Activated CD8-positive, alpha-beta memory T cell treated with anti-CD3 and anti-CD28 coated beads for 36 hours (primary cell): ENCODE data around the gene NRAP. TPM values are rescaled to one million over a fixed set of nuclear protein-coding genes. Genes with fewer than 3 reads are reported as not detected.

Source experiments
- CTCF ChIA-PET: fragments of 350-600 bp; sonication (Branson Sonifier 250); formaldehyde crosslinking; loops from one replicate; lab custom pipeline; 2021; ENCODE audit warnings: antibody characterized with exemption; lab: Charles Lee
- POLR2A ChIA-PET: fragments of 350-600 bp; sonication (Branson Sonifier 250); formaldehyde crosslinking; loops from one replicate; lab custom pipeline; 2021; ENCODE audit warnings: antibody characterized with exemption; lab: Charles Lee
- total RNA-seq, 2 experiments: library from RNA; stranded (reverse); gene quantifications; one replicate each; pipeline ENCODE4 v1.2.3, GENCODE V29; 2021

Gene NRAP
- not detected for total RNA-seq

GRCh38 chr10:113663908-113664307, at the start of gene NRAP:
NRAP (minus strand) TSS chr10:113664041; CDS start chr10:113663882, 159 bp downstream.
- POLR2A ChIA-PET = no interaction called here
- CTCF ChIA-PET = no interaction called here

- ChIA-PET POLR2A (no interaction called here), CTCF (no interaction called here)
These were observed 49.8 kb upstream of the NRAP start for GRCh38 chr10:113713640-113713982.

GRCh38 chr10:113712755-113713639, 49.2 kb upstream of the NRAP start:
- ChIA-PET CTCF (no interaction called here), POLR2A (no interaction called here)

GRCh38 chr10:113712024-113712423, 48.2 kb upstream of the NRAP start:
- CTCF ChIA-PET = no interaction called here
- POLR2A ChIA-PET = no interaction called here

GRCh38 chr10:113711142-113711541, 47.3 kb upstream of the NRAP start:
- ChIA-PET CTCF (no interaction called here), POLR2A (no interaction called here)

GRCh38 chr10:113709221-113709838, 45.5 kb upstream of the NRAP start:
- CTCF ChIA-PET = interaction anchor here (1.0 kb wide), 1 partner anchor 12 kb away, joined by 3 read pairs; no protein-coding TSS in a partner anchor
- POLR2A ChIA-PET = no interaction called here

GRCh38 chr10:113708640-113709039, 44.8 kb upstream of the NRAP start:
- POLR2A ChIA-PET = no interaction called here
- CTCF ChIA-PET = interaction anchor here (1.0 kb wide), 1 partner anchor 11 kb away, joined by 3 read pairs; no protein-coding TSS in a partner anchor

GRCh38 chr10:113706623-113707022, 42.8 kb upstream of the NRAP start:
- ChIA-PET CTCF (no interaction called here), POLR2A (no interaction called here)

- ChIA-PET POLR2A (no interaction called here), CTCF (no interaction called here)
These were observed 41.5 kb upstream of the NRAP start for GRCh38 chr10:113705344-113705652.

GRCh38 chr10:113704637-113705343, 40.9 kb upstream of the NRAP start:
- POLR2A ChIA-PET = no interaction called here
- CTCF ChIA-PET = no interaction called here

GRCh38 chr10:113697595-113697994, 33.8 kb upstream of the NRAP start:
- CTCF ChIA-PET = interaction anchor here (1.6 kb wide), 1 partner anchor 12 kb away, joined by 3 read pairs; no protein-coding TSS in a partner anchor
- POLR2A ChIA-PET = no interaction called here

- ChIA-PET POLR2A (no interaction called here), CTCF (no interaction called here)
These were observed 31.9 kb upstream of the NRAP start for GRCh38 chr10:113695691-113696090.

GRCh38 chr10:113693348-113693747, 29.5 kb upstream of the NRAP start:
- ChIA-PET POLR2A (no interaction called here), CTCF (no interaction called here)

GRCh38 chr10:113692271-113692670, 28.4 kb upstream of the NRAP start:
- CTCF ChIA-PET = no interaction called here

GRCh38 chr10:113691381-113691780, 27.5 kb upstream of the NRAP start:
- POLR2A ChIA-PET = no interaction called here
- CTCF ChIA-PET = no interaction called here

More at GRCh38 chr10:113692271-113692670, 28.4 kb upstream of the NRAP start:
- POLR2A ChIA-PET = no interaction called here

GRCh38 chr10:113690749-113691148, 26.9 kb upstream of the NRAP start:
- ChIA-PET POLR2A (no interaction called here), CTCF (no interaction called here)

GRCh38 chr10:113689574-113689973, 25.7 kb upstream of the NRAP start:
- ChIA-PET POLR2A (no interaction called here), CTCF (no interaction called here)

- CTCF ChIA-PET = interaction anchor here (1.3 kb wide), 1 partner anchor 10 kb away, joined by 3 read pairs; the partner anchor contains the start of gene CASP7
- POLR2A ChIA-PET = no interaction called here
These were observed 25.2 kb upstream of the NRAP start for GRCh38 chr10:113689057-113689456.

GRCh38 chr10:113687037-113687436, 23.2 kb upstream of the NRAP start:
- ChIA-PET POLR2A (no interaction called here), CTCF (no interaction called here)

- POLR2A ChIA-PET = no interaction called here
These were observed 22.2 kb upstream of the NRAP start for GRCh38 chr10:113686028-113686427.

More at GRCh38 chr10:113686028-113686427, 22.2 kb upstream of the NRAP start:
- CTCF ChIA-PET = no interaction called here
